Rectal smooth muscle tissue (tissue), 1 donor: ENCODE measurements around the gene ANKRD55.
"Not testable (repeated sequence)": the region's sequence is repeated elsewhere in the genome, so short reads cannot be mapped to it uniquely, and the experiment has no call there.

Source experiments
- H3K27ac ChIP-seq: one replicate; pipeline ENCODE4 v1.7.0; 2013; ENCODE audit warnings: low read depth, low read length, inconsistent platforms
- H3K27me3 ChIP-seq: one replicate; pipeline ENCODE4 v1.7.0; 2013; ENCODE audit warnings: low read length; ENCODE audit not compliant: control insufficient read depth, insufficient read depth
- H3K36me3 ChIP-seq: one replicate; pipeline ENCODE4 v1.7.0; 2013; ENCODE audit warnings: low read length; ENCODE audit not compliant: control insufficient read depth, insufficient read depth
- H3K4me1 ChIP-seq: one replicate; pipeline ENCODE4 v1.7.0; 2013; ENCODE audit warnings: low read length; ENCODE audit not compliant: control insufficient read depth, insufficient read depth
- H3K4me3 ChIP-seq: one replicate; pipeline ENCODE4 v1.7.0; 2013; ENCODE audit warnings: low read length
- H3K9ac ChIP-seq: one replicate; pipeline ENCODE4 v1.7.0; 2013; ENCODE audit warnings: low read length

The ANKRD55 gene

DNA sequence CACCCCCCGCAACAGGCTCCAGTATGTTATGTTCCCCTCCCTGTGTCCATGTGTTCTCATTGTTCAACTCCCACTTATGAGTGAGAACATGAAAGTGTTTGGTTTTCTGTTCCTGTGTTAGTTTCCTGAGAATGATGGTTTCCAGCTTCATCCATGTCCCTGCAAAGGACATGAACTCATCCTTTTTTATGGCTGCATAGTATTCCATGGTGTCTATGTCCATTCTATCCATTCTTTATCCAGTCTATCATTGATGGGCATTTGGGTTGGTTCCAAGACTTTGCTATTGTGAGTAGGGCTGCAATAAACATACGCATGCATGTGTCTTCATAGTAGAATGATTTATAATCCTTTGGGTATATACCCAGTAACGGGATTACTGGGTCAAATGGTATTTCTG, 35.6 kb upstream of the ANKRD55 start:
- not testable (repeated sequence) for H3K4me1 ChIP-seq

DNA sequence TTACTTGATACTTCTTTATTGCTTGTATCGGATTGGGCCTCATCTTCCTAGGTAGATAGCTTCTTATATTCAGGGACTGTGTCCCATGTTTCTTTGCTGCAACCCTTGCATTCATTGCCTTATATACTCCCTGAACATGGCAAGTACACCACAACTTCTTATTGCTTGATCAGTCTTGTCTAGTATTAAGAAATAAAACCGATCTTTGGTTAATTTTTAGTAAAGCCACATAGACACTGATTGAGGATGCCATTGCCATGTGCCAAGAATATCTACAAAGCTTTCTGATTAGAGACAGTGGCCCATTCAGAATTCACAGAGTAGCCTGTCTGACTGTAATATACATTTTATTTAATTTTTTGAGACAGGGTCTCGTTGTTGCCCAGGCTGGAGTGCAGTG, 34.7 kb upstream of the ANKRD55 start:
- Histone ChIP-seq H3K4me3 (no peak overlapping the region), H3K27me3 (no peaks in the 10 kb centered on the region), H3K9ac (no peak overlapping the region), H3K4me1 (no peaks in the 10 kb centered on the region), H3K27ac (no peak overlapping the region), H3K36me3 (no peaks in the 10 kb centered on the region)

More for the DNA sequence above, 35.6 kb upstream of the ANKRD55 start:
- H3K36me3 ChIP-seq, H3K27ac ChIP-seq, H3K4me3 ChIP-seq, H3K27me3 ChIP-seq, H3K9ac ChIP-seq: not testable (repeated sequence)

DNA sequence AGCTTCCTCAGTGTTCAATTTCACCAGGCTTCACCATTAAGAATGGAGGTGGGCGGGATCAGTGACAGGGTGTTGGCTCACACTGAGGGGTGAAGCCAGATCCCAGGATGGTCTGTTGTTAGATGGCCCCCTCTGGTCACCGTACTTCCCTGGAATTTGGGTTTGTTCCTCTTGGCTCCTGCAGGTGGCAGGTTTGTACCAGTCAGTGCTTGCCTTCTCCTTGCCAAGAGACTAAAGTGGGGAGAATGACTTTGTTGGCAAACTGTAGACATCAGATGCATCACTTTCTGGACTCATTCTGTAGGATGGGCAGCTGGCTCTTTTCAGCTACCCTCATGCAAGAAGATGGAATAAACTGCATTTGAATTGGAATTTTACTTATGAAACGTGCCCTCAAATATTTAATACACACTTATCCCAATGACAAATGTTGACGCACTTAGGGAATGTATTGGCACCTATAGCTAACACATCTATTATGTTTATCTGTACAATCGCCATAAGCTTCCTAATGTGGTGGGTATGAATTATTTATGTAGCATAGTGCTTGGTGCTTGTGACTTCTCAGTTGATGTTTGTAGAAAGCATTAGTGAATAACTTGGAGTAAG, 31.4 kb upstream of the ANKRD55 start:
- Histone ChIP-seq H3K4me1 (no peaks in the 10 kb centered on the region), H3K4me3 (no peak overlapping the region), H3K9ac (no peak overlapping the region), H3K27ac (no peak overlapping the region), H3K36me3 (no peaks in the 10 kb centered on the region), H3K27me3 (no peaks in the 10 kb centered on the region)

DNA sequence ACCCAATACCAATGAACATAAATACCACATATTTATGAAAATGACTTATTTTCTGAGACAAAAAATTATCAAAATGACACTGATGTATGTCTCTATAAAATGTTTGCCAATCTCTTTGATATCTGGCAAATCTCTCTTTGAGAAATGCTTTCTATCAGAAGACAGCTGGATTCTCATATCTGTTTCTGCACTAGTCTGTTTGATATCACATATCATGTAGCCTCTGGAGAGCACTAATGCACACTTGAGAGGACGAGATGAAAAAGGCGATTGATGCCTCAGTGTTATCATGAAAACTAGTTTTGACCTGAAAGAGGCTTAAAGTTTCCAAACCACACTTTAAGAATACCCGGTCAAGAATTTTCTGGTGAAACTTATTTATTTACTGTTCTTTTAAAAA, 29.1 kb upstream of the ANKRD55 start:
- Histone ChIP-seq H3K4me3 (no peak overlapping the region), H3K27ac (no peak overlapping the region), H3K27me3 (no peaks in the 10 kb centered on the region), H3K36me3 (no peaks in the 10 kb centered on the region), H3K9ac (no peak overlapping the region), H3K4me1 (no peaks in the 10 kb centered on the region)

DNA sequence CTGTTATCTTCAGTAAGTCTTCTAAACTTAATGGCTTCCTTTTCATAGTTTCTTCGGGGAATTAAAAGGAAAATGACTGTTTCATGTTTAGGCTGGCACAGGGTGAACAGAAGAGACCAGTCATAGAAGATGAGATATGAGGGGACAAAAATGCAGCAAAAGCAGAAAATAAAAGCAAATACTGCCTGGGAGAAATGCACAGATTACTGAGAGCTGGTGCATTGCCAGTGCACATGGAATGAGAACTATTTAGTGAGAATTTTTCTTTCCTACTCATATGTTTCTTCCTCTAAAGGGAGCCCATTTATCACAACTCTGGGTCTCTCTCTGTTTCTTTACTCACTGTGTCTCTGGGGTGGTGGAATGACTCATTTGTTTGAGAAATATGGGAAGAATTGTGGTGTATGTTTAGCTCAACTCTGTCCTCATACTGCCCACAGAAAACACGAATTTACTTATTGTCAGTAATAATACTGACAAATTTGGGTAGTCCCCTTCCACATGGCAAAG, 25.9 kb upstream of the ANKRD55 start:
- Histone ChIP-seq H3K4me3 (no peak overlapping the region), H3K27ac (no peak overlapping the region), H3K4me1 (no peaks in the 10 kb centered on the region), H3K9ac (no peak overlapping the region), H3K27me3 (no peaks in the 10 kb centered on the region), H3K36me3 (no peaks in the 10 kb centered on the region)

DNA sequence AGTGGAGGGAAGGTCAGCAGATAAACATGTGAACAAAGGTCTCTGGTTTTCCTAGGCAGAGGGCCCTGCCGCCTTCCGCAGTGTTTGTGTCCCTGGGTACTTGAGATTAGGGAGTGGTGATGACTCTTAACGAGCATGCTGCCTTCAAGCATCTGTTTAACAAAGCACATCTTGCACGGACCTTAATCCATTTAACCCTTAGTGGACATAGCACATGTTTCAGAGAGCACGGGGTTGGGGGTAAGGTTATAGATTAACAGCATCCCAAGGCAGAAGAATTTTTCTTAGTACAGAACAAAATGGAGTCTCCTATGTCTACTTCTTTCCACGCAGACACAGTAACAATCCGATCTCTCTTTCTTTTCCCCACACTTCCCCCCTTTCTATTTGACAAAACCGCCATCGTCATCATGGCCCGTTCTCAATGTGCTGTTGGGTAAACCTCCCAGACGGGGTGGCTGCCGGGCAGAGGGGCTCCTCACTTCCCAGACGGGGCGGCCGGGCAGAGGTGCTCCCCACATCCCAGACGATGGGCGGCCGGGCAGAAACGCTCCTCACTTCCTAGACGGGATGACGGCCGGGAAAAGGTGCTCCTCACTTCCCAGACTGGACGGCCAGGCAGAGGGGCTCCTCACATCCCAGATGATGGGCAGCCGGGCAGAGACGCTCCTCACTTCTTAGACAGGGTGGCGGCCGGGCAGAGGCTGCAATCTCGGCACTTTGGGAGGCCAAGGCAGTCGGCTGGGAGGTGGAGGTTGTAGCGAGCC, 24.8 kb upstream of the ANKRD55 start:
- not testable (repeated sequence) for H3K9ac ChIP-seq, H3K36me3 ChIP-seq, H3K27ac ChIP-seq, H3K27me3 ChIP-seq, H3K4me1 ChIP-seq, H3K4me3 ChIP-seq

DNA sequence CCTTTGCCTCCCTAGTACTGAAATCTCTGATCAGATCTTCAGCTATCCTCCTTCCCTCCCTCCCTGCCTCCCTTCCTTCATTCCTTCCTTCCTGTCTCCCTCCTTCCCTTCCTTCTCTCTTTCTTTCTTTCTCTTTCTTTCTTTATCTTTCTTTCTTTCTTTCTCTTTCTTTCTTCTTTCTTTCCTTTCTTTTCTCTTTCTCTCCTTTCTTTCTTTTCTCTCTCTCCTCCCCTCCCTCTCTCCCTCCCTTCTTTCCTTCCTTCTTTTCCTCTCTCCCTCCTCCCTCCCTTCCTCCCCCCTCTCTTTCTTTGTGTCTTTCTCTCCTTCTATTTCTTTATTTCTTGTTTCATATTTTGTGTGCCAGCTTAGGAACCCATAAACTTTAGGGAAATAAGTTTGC, 23.9 kb upstream of the ANKRD55 start:
- Histone ChIP-seq H3K36me3 (no peaks in the 10 kb centered on the region), H3K27me3 (no peaks in the 10 kb centered on the region), H3K9ac (no peak overlapping the region), H3K27ac (no peak overlapping the region), H3K4me1 (no peaks in the 10 kb centered on the region), H3K4me3 (no peak overlapping the region)

DNA sequence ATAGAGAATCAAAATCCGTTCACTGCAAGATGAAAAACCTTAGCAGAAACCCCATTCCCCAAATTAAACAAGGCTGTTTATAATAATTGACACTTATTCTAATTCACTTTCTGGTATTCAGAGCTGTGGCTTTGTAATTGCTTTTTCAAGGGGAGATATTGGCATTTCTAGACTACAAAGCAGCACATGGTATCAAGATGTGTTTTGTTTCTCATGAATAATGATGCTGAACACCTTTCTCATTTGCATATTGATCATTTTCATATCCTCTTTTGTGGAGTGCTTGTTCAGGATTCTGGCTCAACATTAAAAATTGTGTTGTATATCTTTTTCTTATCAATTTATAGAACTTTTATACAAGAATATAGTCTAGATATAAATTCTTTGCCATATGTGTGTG, 22.4 kb upstream of the ANKRD55 start:
- H3K9ac ChIP-seq: no peak overlapping the region
- no peaks in the 10 kb centered on the region for H3K27me3 ChIP-seq
- no peak overlapping the region for H3K4me3 ChIP-seq
- no peak overlapping the region for H3K27ac ChIP-seq
- no peaks in the 10 kb centered on the region for H3K36me3 ChIP-seq
- no peaks in the 10 kb centered on the region for H3K4me1 ChIP-seq

DNA sequence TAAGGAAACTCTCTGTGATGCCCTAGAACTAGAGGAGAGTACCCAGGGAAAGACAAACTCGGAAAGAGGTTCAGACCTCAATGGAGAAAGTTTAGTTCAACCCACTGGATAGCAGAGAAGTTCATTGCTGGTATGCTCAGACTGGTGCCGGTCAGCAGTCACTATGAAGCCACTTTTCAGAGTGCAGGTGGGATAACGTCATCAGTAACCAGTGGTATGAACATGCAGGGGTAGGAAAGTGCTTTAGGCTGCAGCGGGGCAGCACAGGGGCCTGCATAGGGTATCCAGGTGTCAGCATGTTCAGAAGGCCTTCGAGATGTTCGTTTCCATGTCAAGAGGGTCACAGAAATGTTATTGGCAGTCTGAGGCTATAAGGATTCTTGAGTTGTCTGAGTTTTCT, 20.8 kb upstream of the ANKRD55 start:
- Histone ChIP-seq H3K27ac (no peak overlapping the region), H3K4me1 (no peaks in the 10 kb centered on the region), H3K36me3 (no peaks in the 10 kb centered on the region), H3K4me3 (no peak overlapping the region), H3K9ac (no peak overlapping the region), H3K27me3 (no peaks in the 10 kb centered on the region)

DNA sequence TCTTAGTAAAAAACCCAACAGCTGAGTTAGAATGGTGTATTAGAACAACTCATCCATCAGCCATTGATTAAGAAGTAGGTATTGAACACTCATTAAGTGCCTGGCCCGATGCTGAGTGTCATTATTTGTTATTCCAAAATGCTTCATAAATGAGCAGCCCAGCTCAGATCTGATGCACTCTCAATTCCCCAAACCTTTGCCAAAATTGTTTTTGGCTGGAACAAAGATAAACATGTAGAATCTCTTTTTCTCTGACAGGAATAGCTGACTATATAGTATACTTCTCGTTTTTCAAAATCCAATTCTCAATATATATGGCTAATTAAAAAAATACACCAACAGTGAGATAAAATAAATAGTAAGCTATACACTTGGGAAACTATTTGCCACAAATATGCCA, 20.0 kb upstream of the ANKRD55 start:
- H3K36me3 ChIP-seq: no peaks in the 10 kb centered on the region
- H3K4me3 ChIP-seq: no peak overlapping the region
- H3K4me1 ChIP-seq: no peaks in the 10 kb centered on the region

DNA sequence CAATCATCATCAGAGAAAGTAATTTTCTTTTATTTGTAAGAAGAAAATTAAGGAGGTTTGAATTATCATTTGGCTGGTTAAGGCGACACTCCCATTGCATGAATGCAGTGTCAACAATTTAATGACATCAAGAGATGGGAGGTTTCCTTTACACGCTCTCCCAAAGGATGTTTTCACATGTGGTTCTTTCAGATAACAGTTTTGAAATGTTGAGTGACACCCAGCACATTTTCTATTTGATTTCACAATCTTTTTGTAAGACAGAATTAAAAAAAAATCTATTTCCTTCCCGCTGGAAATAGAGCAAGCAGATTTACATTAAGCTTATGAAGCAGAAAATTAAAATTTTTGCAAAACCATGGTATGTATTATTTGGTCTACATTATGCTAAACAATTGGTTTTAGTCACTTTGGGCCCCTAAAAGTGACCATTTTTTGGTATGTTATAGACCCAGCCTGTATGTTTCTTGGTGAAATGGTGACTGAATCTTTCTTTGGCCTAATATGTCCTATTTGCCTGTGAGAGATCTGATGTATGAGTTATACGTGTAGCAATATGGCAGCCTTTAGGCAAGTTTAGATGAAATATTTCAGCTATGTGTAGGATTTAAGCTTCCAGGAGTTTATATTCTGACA, 18.9 kb upstream of the ANKRD55 start:
- Histone ChIP-seq H3K9ac (no peak overlapping the region), H3K27ac (no peak overlapping the region), H3K4me1 (no peaks in the 10 kb centered on the region), H3K27me3 (no peaks in the 10 kb centered on the region), H3K36me3 (no peaks in the 10 kb centered on the region), H3K4me3 (no peak overlapping the region)

More for the DNA sequence above, 20.0 kb upstream of the ANKRD55 start:
- Histone ChIP-seq H3K27me3 (no peaks in the 10 kb centered on the region), H3K27ac (no peak overlapping the region), H3K9ac (no peak overlapping the region)

DNA sequence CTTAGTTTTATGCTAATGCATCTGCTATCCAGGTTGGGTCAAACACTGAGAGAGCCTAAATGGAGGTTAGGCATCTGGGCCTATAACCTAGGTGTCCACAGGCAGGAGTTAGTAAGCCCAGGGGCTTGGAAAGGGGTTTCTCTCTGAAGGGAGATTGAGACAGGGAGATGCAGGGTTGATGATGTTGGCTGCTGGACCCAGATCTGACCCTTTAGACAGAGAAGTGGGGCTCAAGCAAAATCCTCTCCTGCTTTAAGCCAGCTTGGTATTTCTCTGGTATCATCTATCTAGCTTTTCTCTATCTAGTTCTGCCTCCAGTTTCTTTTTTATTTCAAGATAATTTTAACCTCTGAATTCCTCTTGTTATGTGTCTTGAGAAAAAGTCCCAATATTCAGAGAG, 18.3 kb upstream of the ANKRD55 start:
- no peak overlapping the region for H3K27ac ChIP-seq
- H3K4me3 ChIP-seq: no peak overlapping the region
- no peak overlapping the region for H3K9ac ChIP-seq
- no peaks in the 10 kb centered on the region for H3K4me1 ChIP-seq
- H3K27me3 ChIP-seq: no peaks in the 10 kb centered on the region
- H3K36me3 ChIP-seq: no peaks in the 10 kb centered on the region
